K562 (cell line): ENCODE measurements around the gene PRR16. TPM values are rescaled to one million over a fixed set of nuclear protein-coding genes. Genes with fewer than 3 reads are reported as not detected.
A peak's percentile ranks its signal among the peaks of the same experiment; 100 is the strongest.

Experiments used
- ATAC-seq: fragments of 200-7000 bp; cut with Tn5 transposase; 3 replicates; pipeline ENCODE4 v1.9.1; 2020; ENCODE audit warnings: moderate library complexity
- BruUV-seq: library from RNA; stranded (reverse); fragments of 400-500 nt; replicated peaks from 2 replicates; lab custom pipeline; 2021; lab: Mats Ljungman, UMichigan
- CTCF ChIA-PET: fragments of 300-600 bp; formaldehyde crosslinking; extraction: SDS; loops from one replicate; lab custom pipeline; 2021; ENCODE audit warnings: low intra/inter-chr PET ratio; lab: Yijun Ruan, JAX
- POLR2A ChIA-PET: fragments of 300-600, 350-650 bp; sonication (Branson Sonifier 250); formaldehyde crosslinking; extraction: SDS; loops from one replicate; lab custom pipeline; 2021; ENCODE audit warnings: antibody characterized with exemption, inconsistent platforms; lab: Yijun Ruan, JAX
- DNase-seq, 4 experiments: peaks; one replicate each; pipeline versions ENCODE4 v3.0.0 to v3.0.0-alpha.2; 2011 to 2018; ENCODE audit warnings: low spot score in 3 of 4, mixed read lengths in 3 of 4; ENCODE audit errors: extremely low read depth in 1 of 4
- FAIRE-seq: peaks from 2 replicates; lab custom pipeline; 2011; peaks lifted over from hg19 to GRCh38; lab: Jason Lieb, UNC
- H2AFZ ChIP-seq: 2 replicates; pipeline ENCODE4 v1.6.0; 2011; ENCODE audit warnings: low read depth, low read length, control low read depth, inconsistent platforms
- H3K27ac ChIP-seq: fragments of 200-600 bp; 3 replicates; pipeline ENCODE4 v1.8.0; 2011; ENCODE audit warnings: low read depth, mild to moderate bottlenecking, control low read depth, inconsistent platforms, low read length, moderate library complexity, mixed read lengths; ENCODE audit errors: extremely low read depth
- H3K27me3 ChIP-seq, 2 experiments: fragments of 300-600 bp in 1 of 2; 2 replicates in 1 of 2; 3 replicates in 1 of 2; pipeline versions ENCODE4 v1.6.0 to v1.8.0; 2011; ENCODE audit warnings: inconsistent platforms in 2 of 2, low read length in 2 of 2, mild to moderate bottlenecking in 1 of 2, mixed read lengths in 1 of 2, moderate library complexity in 1 of 2; ENCODE audit not compliant: control insufficient read depth in 2 of 2, insufficient read depth in 2 of 2
- H3K36me3 ChIP-seq: fragments of 300-600 bp; 3 replicates; pipeline ENCODE4 v1.8.0; 2011; ENCODE audit warnings: mild to moderate bottlenecking, low read length, inconsistent platforms; ENCODE audit not compliant: control insufficient read depth, insufficient read depth
- H3K4me1 ChIP-seq, 2 experiments: fragments of 200-600 bp in 1 of 2; replicated peaks in 1 of 2; 2 replicates in 1 of 2; 3 replicates in 1 of 2; pipeline versions ENCODE4 v1.5.1 to v1.8.0; 2011; ENCODE audit warnings: inconsistent platforms in 2 of 2, low read length in 2 of 2, mild to moderate bottlenecking in 1 of 2, mixed read lengths in 1 of 2, moderate library complexity in 1 of 2; ENCODE audit not compliant: control insufficient read depth in 2 of 2, insufficient read depth in 2 of 2
- H3K4me2 ChIP-seq: 2 replicates; pipeline ENCODE4 v1.6.1; 2011; ENCODE audit warnings: low read length, control low read depth, inconsistent platforms, mixed read lengths; ENCODE audit not compliant: insufficient read depth
- H3K4me3 ChIP-seq: fragments of 200-600 bp; sonication (generic), shearing (Covaris generic); 2 replicates; pipeline ENCODE4 v1.5.1; 2016; ENCODE audit warnings: control low read depth, inconsistent platforms
- H3K79me2 ChIP-seq: fragments of 200-600 bp; 3 replicates; pipeline ENCODE4 v1.8.0; 2011; ENCODE audit warnings: low read length, inconsistent platforms; ENCODE audit not compliant: control insufficient read depth, insufficient read depth
- H3K9ac ChIP-seq, 2 experiments: 2 replicates each; pipeline versions ENCODE4 v1.6.0 to v1.6.1; 2011; ENCODE audit warnings: low read depth in 2 of 2, low read length in 2 of 2, control low read depth in 1 of 2, inconsistent platforms in 1 of 2, mild to moderate bottlenecking in 1 of 2, mixed read lengths in 1 of 2; ENCODE audit not compliant: insufficient read depth in 1 of 2
- H3K9me1 ChIP-seq: one replicate; pipeline ENCODE4 v1.6.0; 2011; ENCODE audit warnings: inconsistent platforms, mild to moderate bottlenecking, low read length, moderate library complexity; ENCODE audit not compliant: control insufficient read depth, insufficient read depth
- H3K9me3 ChIP-seq: replicated peaks from 2 replicates; pipeline ENCODE4 v1.5.1; 2011; ENCODE audit warnings: low read depth, low read length, inconsistent platforms; ENCODE audit not compliant: control insufficient read depth, insufficient read depth
- H4K20me1 ChIP-seq: replicated peaks from 2 replicates; pipeline ENCODE4 v1.6.1; 2011; ENCODE audit warnings: low read length, inconsistent platforms, mixed read lengths; ENCODE audit not compliant: control insufficient read depth, insufficient read depth
- CEBPB ChIP-seq: fragments of 450-650 bp; IDR thresholded peaks from 2 replicates; pipeline ENCODE4 v1.6.1; 2016; ENCODE audit warnings: missing genetic modification characterization, missing compliant biosample characterization
- CEBPG ChIP-seq, 3 experiments: fragments of 200-800 bp in 1 of 3; sonication (Bioruptor generic) in 1 of 3; sonication (generic) in 1 of 3; formaldehyde crosslinking in 1 of 3; IDR thresholded peaks in 2 of 3; conservative IDR thresholded peaks in 1 of 3; 2 replicates each; pipeline versions ENCODE4 v1.6.1 to v1.8.0; 2016 to 2022; ENCODE audit warnings: missing compliant biosample characterization in 2 of 3, missing genetic modification characterization in 2 of 3, mild to moderate bottlenecking in 1 of 3, missing genetic modification reagents in 1 of 3
- PML ChIP-seq: IDR thresholded peaks from 2 replicates; pipeline ENCODE4 v1.6.1; 2012; ENCODE audit warnings: low read length, inconsistent platforms
- TCF3 ChIP-seq: sonication (generic); formaldehyde crosslinking; IDR thresholded peaks from 2 replicates; pipeline ENCODE4 v1.4.0; 2020; ENCODE audit warnings: mild to moderate bottlenecking, missing genetic modification reagents
- TRIM24 ChIP-seq, 2 experiments: fragments of 450-650 bp; IDR thresholded peaks; 2 replicates each; pipeline ENCODE4 v1.6.1; 2016
- ZNF197 ChIP-seq: fragments of 200-800 bp; sonication (Bioruptor generic); IDR thresholded peaks from 2 replicates; pipeline ENCODE4 v1.6.1; 2016; ENCODE audit warnings: low read depth, missing genetic modification characterization, missing compliant biosample characterization
- ZNF282 ChIP-seq: sonication (generic); formaldehyde crosslinking; IDR thresholded peaks from 2 replicates; pipeline ENCODE4 v1.8.1; 2023; ENCODE audit warnings: missing genetic modification reagents
- ZNF347 ChIP-seq: fragments of 450-650 bp; formaldehyde crosslinking; IDR thresholded peaks from 2 replicates; pipeline ENCODE4 v1.4.0; 2020; ENCODE audit warnings: low read depth, mild to moderate bottlenecking, moderate library complexity
- WGBS: fragments of 100-300 bp; shearing (Covaris generic); methylation state at CpG from one replicate; pipeline ENCODE4 v1.1.6; 2016; ENCODE audit warnings: low coverage, mixed read lengths; ENCODE audit not compliant: insufficient coverage; ENCODE audit errors: missing lambda C conversion rate; 5-methylcytosine and 5-hydroxymethylcytosine counted together
- in situ Hi-C: fragments of 300-500 bp; cut with MboI; formaldehyde crosslinking; loops from 4 replicates; pipeline ENCODE4 v1.15.0; 2018; ENCODE audit warnings: inconsistent platforms, mixed read lengths
- intact Hi-C: fragments of 100-400 bp; cut with micrococcal nuclease; formaldehyde crosslinking; loops from 2 replicates; pipeline ENCODE4 v1.14.2; 2022
- polyA plus RNA-seq, 8 experiments: library from polyadenylated mRNA; depleted of rRNA in 4 of 8; stranded (reverse) in 5 of 8; unstranded in 3 of 8; fragments of >200 nt; fragmentation: Nextera tagmentation in 2 of 8; fragmentation: Illumina TruSeq in 1 of 8; extraction: Ambion mirVana in 2 of 8; extraction: Trizol in 1 of 8; gene quantifications; 2 replicates each; pipeline versions ENCODE4 v1.2.1 to v1.2.3, GENCODE V29; 2011 to 2014; ENCODE audit warnings: inconsistent platforms in 1 of 8, missing spikeins in 1 of 8
- total RNA-seq, 7 experiments: library from RNA; depleted of rRNA in 6 of 7; stranded (reverse); fragments of >200 nt in 6 of 7; fragmentation: Illumina TruSeq in 2 of 7; extraction: Trizol in 2 of 7; gene quantifications; 2 replicates each; pipeline versions ENCODE4 v1.2.1 to v1.2.3, GENCODE V29; 2011 to 2021; ENCODE audit warnings: low replicate concordance in 1 of 7
- TF ChIP-seq, protein P1 (sequence below): fragments of 250-450 bp; sonication (Bioruptor Pico); IDR thresholded peaks from 2 replicates; pipeline ENCODE4 v1.5.0; 2022; ENCODE audit warnings: mild to moderate bottlenecking
- TF ChIP-seq, protein P2 (sequence below): sonication (generic); formaldehyde crosslinking; IDR thresholded peaks from 2 replicates; pipeline ENCODE4 v1.8.1; 2023; ENCODE audit warnings: mild to moderate bottlenecking, missing genetic modification reagents

Gene PRR16
- total and polyA plus RNA-seq, 9 of the 15 experiments (the other 6 are each of a cell fraction or from before 2014, with no cell fraction given), result 0.61 to 10.1 (median 3.3) TPM

DNA sequence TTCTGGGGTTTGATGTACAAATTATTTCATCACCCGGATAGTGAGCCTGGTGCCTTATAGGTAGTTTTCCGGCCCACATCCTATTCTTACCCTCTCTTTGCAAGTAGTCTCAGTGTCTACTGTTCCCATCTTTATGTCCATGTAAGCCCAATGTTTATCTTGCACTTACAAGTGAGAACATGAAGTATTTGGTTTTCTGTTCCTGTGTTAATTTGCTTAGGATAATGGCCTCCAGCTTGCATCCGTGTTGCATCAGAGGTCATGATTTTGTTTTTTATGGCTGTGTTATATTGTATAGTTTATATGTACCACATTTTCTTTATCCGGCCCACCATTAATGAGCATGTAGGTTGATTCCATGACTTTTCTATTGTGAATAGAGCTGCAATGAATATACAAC is 136.5 kb downstream of the PRR16 start:
- ChIA-PET CTCF (no interaction called here), POLR2A (no interaction called here)
- Histone ChIP-seq H3K36me3 (no peaks in the 10 kb centered on the region), H3K4me1 (no peaks in the 10 kb centered on the region; a peak in 1 of 5 replicates), H3K4me2 (no peak overlapping the region), H4K20me1 (no peaks in the 10 kb centered on the region), H3K27ac (no peak overlapping the region), H2AFZ (no peak overlapping the region), H3K9me3 (no peaks in the 10 kb centered on the region), H3K4me3 (no peak overlapping the region), H3K79me2 (no peaks in the 10 kb centered on the region; the same call in 2 of the 3 replicates), H3K9ac (no peak overlapping the region), H3K9me1 (no peaks in the 10 kb centered on the region), H3K27me3 (no peaks in the 10 kb centered on the region)
- in situ Hi-C loops (no loop called here), intact Hi-C loops (no loop called here)
- WGBS, result 49% methylated on average over 4 of the region's 4 CpGs
- TF ChIP-seq TRIM24 (IDR thresholded peaks at IDR 0.05) (peak; percentile 61 to 69; a peak in 2 of 4 replicates), CEBPG (CRISPR knock-in tag; IDR thresholded peaks at IDR 0.05) (no peak), CEBPG (tag; conservative IDR thresholded peaks at IDR 0.05 in 1 of 2, IDR thresholded peaks at IDR 0.05 in 1 of 2) (peak in 1 of 2 experiments; percentile 56; a peak in 2 of 4 replicates), ZNF197 (no peak)
- DNase-seq (no peak), ATAC-seq (no peak), FAIRE-seq (no peak)
- BruUV-seq, result no TSS peak

DNA sequence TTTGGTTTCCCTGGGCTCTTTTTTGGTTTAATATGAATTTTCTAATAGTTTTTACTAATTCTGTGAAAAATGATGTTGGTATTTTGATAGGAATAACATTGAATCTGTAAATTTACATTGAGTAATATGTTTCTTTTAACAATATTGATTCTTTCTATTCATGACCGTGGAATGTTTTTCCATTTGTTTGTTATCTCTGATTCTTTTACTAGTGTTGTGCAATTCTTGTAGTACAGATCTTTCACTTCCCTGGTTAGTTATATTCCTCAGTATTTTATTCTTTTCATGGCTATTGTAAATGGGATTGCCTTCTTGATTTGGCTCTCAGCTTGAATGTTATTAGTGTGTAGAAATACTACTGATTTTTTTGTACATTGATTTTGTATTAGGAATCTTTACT is 137.9 kb downstream of the PRR16 start:
- Histone ChIP-seq H3K79me2 (no peaks in the 10 kb centered on the region; the same call in 2 of the 3 replicates), H3K36me3 (no peaks in the 10 kb centered on the region), H3K4me3 (no peak overlapping the region), H3K27ac (no peak overlapping the region), H3K9me1 (no peaks in the 10 kb centered on the region), H4K20me1 (no peaks in the 10 kb centered on the region), H3K9ac (no peak overlapping the region), H2AFZ (no peak overlapping the region), H3K9me3 (no peaks in the 10 kb centered on the region), H3K4me1 (no peaks in the 10 kb centered on the region; a peak in 1 of 5 replicates), H3K4me2 (no peak overlapping the region), H3K27me3 (no peaks in the 10 kb centered on the region)
- ChIA-PET CTCF (no interaction called here), POLR2A (no interaction called here)
- BruUV-seq, result no TSS peak
- 21% methylated on average over 1 of the region's 1 CpG for WGBS
- ATAC-seq (no peak), FAIRE-seq (no peak), DNase-seq (no peak)
- intact Hi-C loops, result no loop called here
- in situ Hi-C loops, result no loop called here
- TF ChIP-seq TCF3 (CRISPR knock-in tag), result no peak
- TF ChIP-seq, protein P1, sequence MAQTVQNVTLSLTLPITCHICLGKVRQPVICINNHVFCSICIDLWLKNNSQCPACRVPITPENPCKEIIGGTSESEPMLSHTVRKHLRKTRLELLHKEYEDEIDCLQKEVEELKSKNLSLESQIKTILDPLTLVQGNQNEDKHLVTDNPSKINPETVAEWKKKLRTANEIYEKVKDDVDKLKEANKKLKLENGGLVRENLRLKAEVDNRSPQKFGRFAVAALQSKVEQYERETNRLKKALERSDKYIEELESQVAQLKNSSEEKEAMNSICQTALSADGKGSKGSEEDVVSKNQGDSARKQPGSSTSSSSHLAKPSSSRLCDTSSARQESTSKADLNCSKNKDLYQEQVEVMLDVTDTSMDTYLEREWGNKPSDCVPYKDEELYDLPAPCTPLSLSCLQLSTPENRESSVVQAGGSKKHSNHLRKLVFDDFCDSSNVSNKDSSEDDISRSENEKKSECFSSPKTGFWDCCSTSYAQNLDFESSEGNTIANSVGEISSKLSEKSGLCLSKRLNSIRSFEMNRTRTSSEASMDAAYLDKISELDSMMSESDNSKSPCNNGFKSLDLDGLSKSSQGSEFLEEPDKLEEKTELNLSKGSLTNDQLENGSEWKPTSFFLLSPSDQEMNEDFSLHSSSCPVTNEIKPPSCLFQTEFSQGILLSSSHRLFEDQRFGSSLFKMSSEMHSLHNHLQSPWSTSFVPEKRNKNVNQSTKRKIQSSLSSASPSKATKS, result no peak
- TF ChIP-seq CEBPB (tag), result 0 out of 2 replicates have a peak, but pooled peaks have one; percentile 11
- no peak for TF ChIP-seq PML
- TF ChIP-seq, protein P2, sequence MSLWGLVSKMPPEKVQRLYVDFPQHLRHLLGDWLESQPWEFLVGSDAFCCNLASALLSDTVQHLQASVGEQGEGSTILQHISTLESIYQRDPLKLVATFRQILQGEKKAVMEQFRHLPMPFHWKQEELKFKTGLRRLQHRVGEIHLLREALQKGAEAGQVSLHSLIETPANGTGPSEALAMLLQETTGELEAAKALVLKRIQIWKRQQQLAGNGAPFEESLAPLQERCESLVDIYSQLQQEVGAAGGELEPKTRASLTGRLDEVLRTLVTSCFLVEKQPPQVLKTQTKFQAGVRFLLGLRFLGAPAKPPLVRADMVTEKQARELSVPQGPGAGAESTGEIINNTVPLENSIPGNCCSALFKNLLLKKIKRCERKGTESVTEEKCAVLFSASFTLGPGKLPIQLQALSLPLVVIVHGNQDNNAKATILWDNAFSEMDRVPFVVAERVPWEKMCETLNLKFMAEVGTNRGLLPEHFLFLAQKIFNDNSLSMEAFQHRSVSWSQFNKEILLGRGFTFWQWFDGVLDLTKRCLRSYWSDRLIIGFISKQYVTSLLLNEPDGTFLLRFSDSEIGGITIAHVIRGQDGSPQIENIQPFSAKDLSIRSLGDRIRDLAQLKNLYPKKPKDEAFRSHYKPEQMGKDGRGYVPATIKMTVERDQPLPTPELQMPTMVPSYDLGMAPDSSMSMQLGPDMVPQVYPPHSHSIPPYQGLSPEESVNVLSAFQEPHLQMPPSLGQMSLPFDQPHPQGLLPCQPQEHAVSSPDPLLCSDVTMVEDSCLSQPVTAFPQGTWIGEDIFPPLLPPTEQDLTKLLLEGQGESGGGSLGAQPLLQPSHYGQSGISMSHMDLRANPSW (CRISPR knock-in tag), result no peak
- TF ChIP-seq ZNF347 (CRISPR knock-in tag), result no peak
- TF ChIP-seq ZNF282 (CRISPR knock-in tag), result no peak
